GM21528 (cell line): ENCODE measurements around the gene OR2W1.

ENCODE experiments used
- ATAC-seq: cut with Tn5 transposase; IDR thresholded peaks from one replicate; pipeline ENCODE4 v1.9.1; 2021; ENCODE audit warnings: mild to moderate bottlenecking, moderate library complexity; ENCODE audit not compliant: unreplicated experiment, low FRiP score

OR2W1 gene, protein sequence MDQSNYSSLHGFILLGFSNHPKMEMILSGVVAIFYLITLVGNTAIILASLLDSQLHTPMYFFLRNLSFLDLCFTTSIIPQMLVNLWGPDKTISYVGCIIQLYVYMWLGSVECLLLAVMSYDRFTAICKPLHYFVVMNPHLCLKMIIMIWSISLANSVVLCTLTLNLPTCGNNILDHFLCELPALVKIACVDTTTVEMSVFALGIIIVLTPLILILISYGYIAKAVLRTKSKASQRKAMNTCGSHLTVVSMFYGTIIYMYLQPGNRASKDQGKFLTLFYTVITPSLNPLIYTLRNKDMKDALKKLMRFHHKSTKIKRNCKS

DNA sequence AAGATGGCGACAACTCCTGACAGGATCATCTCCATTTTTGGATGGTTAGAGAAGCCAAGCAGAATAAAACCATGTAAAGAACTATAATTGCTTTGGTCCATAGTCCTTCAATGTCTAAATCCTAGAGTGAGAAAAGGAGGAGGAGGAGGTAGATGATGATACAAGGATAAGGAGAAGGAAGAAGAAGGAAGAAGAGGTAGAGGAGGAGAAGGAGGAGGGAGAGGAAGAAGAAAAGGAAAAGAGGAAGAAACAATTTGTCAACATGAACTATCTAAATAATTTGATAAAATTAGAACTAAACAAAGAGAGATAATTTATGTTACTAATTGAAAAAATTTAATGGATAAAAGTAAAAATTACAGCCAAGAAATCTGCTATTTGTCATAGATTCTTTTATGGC is at the start of gene OR2W1:
Gene OR2W1 (minus strand): TSS at position 101 of the 400 bp plus-strand sequence. CDS start 0 bp downstream, at position 101.
- no peak for ATAC-seq

GRCh38 chr6:29092957-29093356 is 48.0 kb upstream of the OR2W1 start:
- ATAC-seq: no peak

DNA sequence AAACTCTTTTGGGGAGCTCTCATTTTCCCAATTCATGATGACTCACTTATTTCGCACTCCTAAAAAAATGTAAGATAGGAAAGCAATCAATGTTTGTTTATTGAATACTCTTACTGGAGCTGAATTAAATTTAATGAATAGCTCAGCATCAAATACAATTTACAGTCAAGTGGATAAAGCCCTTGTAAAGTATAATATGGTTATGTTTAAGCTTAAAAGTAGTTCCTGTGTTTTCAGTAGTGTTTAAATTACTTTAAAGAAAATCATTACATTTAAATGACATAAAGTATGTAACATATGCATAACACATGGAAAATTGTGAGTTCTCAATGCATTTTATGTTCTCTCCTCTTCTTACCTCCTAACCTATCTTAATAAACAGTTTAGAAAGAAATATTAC is 42.2 kb upstream of the OR2W1 start, which contains the start of gene OR2B3:
Gene OR2B3 (minus strand): TSS at position 101 of the 400 bp plus-strand sequence. CDS start 65 bp downstream, at position 36.
- no peak for ATAC-seq

DNA sequence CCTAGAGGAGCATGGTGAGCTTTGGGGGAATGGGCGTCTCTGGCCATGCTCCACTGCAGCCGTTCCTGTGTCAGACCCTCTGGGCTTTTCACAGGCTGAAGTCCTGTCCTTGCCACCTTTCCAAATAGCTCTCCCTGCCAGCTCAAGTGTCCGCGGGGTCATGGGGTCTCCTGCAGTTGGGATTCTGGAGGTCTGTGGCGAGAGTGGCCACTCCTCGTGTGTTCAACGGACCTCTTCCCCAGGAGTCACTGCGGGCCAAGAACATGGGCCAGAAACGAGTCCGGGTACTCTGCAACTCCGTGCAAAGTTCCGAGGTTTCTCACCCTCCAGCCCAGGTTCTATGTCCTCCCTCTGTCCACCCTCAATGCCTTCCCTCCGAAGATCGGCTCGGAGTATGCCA is 37.5 kb upstream of the OR2W1 start:
- ATAC-seq: no peak

DNA sequence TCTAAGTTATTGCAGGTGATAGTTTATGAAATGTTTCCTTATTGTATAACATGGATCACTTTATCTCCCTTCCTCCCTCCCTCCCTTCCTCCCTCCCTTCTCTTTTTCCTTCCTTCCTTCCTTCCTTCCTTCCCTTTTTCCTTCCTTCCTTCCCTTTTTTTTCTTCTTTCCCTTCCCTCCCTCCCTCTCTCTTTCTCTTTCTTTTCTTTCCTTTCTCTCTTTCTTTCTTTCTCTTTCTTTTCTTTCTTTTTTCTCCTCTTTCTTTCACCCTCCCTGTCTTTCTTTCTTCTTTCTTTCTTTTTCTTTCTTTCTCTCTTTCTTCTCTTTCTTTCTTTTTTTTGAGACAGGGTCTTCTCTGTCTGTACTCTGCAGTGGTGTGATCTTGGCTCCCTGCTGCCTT is 36.3 kb upstream of the OR2W1 start:
- ATAC-seq: no peak

GRCh38 chr6:29079203-29079602 is 34.2 kb upstream of the OR2W1 start:
- no peak for ATAC-seq

DNA sequence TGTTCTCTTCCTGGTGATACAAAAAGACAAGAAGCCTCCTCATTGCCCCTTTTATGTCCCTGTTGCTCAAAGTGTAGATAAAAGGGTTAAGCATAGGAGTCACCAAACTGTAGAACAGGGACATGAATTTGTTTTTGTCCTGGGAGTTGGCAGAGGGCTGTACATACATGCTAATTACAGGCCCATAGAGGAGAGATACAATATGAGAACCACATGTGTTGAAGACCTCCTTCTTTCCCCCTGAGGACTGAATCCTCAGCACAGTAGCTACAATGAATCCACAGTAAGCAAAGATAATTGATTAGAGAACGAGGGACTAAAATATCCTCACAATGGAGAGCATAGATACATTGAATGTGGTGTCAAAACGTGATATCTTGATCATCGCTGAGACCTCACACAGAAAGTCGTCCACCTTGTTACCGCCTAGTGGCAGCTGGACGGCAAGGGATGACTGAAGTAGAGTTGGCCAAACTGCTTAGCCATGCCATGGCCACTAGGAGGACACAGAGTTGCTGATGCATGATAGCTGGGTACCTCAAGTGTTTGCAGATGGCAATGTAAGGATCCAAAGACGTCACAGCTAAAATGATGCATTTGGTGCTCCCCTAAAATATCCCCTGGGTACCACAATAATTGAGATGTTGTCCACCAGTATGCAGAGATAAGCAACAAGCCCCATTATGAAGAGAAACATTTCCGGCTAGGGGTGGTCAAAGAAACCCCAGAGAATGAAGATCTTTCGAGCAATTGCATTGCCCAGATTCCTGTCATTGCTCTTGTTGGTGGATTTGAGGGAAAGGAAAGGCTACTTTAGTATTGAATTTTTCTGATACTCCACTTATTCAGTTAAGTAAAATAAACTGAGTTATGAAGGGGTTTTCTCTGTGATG is 27.1 kb upstream of the OR2W1 start:
- no peak for ATAC-seq

- no peak for ATAC-seq
Measured at GRCh38 chr6:29051680-29052079, 6.7 kb upstream of the OR2W1 start.

GRCh38 chr6:29035951-29036350 is 9.0 kb downstream of the OR2W1 start:
- no peak for ATAC-seq

- no peak for ATAC-seq
Measured at GRCh38 chr6:29028821-29029220, 16.2 kb downstream of the OR2W1 start.

GRCh38 chr6:29025927-29026585 is 18.9 kb downstream of the OR2W1 start:
- ATAC-seq: no peak

DNA sequence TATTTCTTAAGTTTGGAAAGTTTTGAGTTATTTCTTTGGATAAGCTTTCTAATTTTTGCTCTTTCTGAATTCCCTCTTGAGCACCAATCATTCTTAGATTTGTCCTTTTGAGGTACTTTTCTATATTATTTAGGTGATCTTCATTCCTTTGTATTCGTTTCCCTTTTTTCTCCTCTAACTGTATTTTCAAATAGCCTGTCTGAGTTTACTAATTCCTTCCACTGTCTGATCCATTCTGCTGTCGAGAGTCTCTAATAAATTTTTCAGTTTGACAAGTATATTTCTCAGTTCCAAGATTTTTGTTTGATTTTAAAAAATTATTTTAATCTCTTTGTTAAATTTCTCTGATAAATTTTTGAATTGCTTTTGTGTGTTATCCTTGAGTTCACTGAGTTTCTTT is 23.5 kb downstream of the OR2W1 start:
- ATAC-seq: no peak

GRCh38 chr6:29019629-29020028 is 25.3 kb downstream of the OR2W1 start:
- ATAC-seq: no peak

GRCh38 chr6:29017428-29017802 is 27.6 kb downstream of the OR2W1 start:
- ATAC-seq: no peak

- ATAC-seq: peak; percentile 76
Measured at GRCh38 chr6:29016559-29017427, 28.2 kb downstream of the OR2W1 start.

- ATAC-seq: no peak
Measured at GRCh38 chr6:29014729-29015608, 30.0 kb downstream of the OR2W1 start.

GRCh38 chr6:29011276-29011734 is 33.7 kb downstream of the OR2W1 start:
- no peak for ATAC-seq

- no peak for ATAC-seq
Measured at GRCh38 chr6:29009358-29009757, 35.6 kb downstream of the OR2W1 start.

DNA sequence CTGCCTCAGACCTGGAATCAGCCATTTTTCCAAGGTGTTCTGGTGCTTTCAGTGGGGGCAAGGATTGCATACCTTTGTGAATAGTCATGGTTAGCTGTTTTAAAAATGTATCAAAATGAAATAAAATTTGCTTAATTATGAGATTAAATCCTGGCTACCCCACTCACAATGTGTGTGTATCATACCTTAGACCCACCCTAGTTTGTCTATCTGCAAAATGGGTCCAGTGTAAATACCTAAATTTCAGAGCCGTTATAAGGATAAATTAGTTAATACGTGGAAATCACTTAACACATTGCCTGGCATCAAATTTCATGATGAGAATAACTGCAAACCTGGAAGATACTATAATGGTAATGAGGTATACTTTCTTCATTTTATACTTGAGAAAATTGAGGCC is 36.9 kb downstream of the OR2W1 start:
- ATAC-seq: no peak
